ENCODE measurements around the gene ZNF629.

DNA sequence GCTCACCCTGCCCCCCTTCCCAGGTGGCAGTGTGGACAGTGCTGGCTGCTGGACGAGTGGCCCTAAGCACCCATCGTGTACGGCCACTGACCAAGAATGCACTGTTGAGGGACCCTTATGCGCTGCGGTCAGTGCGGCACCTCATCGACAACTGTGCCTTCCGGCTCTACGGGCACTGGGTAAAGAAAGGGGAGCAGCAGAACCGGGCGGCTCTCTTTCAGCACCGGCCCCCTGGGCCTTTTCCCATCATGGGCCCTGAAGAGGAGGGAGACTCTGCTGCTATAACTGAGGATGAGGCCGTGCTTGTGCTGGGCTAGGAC lies 30.3 kb downstream of the ZNF629 start:
- TF ChIP-seq CTCF (IDR thresholded peaks at IDR 0.05 in 2 of 3, conservative IDR thresholded peaks at IDR 0.05 in 1 of 3; ENCODE audit: borderline replicate concordance in 1 of 3, insufficient read depth in 1 of 3, low read depth in 2 of 3, low read length in 2 of 3) (no peak), EZH2 (IDR thresholded peaks at IDR 0.05) (no peak), JUND (IDR thresholded peaks at IDR 0.05) (no peak), SRF (IDR thresholded peaks at IDR 0.05; ENCODE audit: low read depth) (no peak), EGR1 (IDR thresholded peaks at IDR 0.05; ENCODE audit: low read depth) (no peak), POLR2AphosphoS5 (IDR thresholded peaks at IDR 0.05; ENCODE audit: low read depth, low read length) (no peak), POLR2A (IDR thresholded peaks at IDR 0.05; ENCODE audit: borderline replicate concordance, extremely low read depth, insufficient read depth, insufficient read length) (no peak), ZBTB33 (IDR thresholded peaks at IDR 0.05; ENCODE audit: extremely low read depth, insufficient replicate concordance, low read length) (no peak), MAX (IDR thresholded peaks at IDR 0.05) (no peak), CEBPB (IDR thresholded peaks at IDR 0.05; ENCODE audit: low read depth) (no peak), EZH2phosphoT487 (IDR thresholded peaks at IDR 0.05; ENCODE audit: borderline replicate concordance) (no peak)
